ENCODE data around the gene HYI. TPM values are rescaled to one million over a fixed set of nuclear protein-coding genes. Genes with fewer than 3 reads are reported as not detected.

Gene HYI
- total RNA-seq, 1 donor from 2014 or later, result 43.2 TPM

- peaks cover 53% of the 10 kb centered on the region for H3K36me3 Mint-ChIP-seq (ENCODE audit: unreplicated experiment)
- H3K4me1 Mint-ChIP-seq (ENCODE audit: unreplicated experiment), result no peaks in the 10 kb centered on the region
- no peaks in the 10 kb centered on the region for H3K9me3 Mint-ChIP-seq (ENCODE audit: unreplicated experiment)
- DNase-seq (ENCODE audit: extremely low spot score, unreplicated experiment), result no peak
- H3K4me3 Mint-ChIP-seq (ENCODE audit: unreplicated experiment), result no peak overlapping the region
- H3K27me3 Mint-ChIP-seq (ENCODE audit: unreplicated experiment), result no peaks in the 10 kb centered on the region
- TF ChIP-seq, protein P1, sequence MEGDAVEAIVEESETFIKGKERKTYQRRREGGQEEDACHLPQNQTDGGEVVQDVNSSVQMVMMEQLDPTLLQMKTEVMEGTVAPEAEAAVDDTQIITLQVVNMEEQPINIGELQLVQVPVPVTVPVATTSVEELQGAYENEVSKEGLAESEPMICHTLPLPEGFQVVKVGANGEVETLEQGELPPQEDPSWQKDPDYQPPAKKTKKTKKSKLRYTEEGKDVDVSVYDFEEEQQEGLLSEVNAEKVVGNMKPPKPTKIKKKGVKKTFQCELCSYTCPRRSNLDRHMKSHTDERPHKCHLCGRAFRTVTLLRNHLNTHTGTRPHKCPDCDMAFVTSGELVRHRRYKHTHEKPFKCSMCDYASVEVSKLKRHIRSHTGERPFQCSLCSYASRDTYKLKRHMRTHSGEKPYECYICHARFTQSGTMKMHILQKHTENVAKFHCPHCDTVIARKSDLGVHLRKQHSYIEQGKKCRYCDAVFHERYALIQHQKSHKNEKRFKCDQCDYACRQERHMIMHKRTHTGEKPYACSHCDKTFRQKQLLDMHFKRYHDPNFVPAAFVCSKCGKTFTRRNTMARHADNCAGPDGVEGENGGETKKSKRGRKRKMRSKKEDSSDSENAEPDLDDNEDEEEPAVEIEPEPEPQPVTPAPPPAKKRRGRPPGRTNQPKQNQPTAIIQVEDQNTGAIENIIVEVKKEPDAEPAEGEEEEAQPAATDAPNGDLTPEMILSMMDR (IDR thresholded peaks at IDR 0.05), result no peak
- no peak overlapping the region for H3K27ac Mint-ChIP-seq (ENCODE audit: unreplicated experiment)
Measured at GRCh38 chr1:43427941-43428340, 25.8 kb downstream of the HYI start.

- TF ChIP-seq, protein P1 (IDR thresholded peaks at IDR 0.05), result no peak
- H3K27ac Mint-ChIP-seq (ENCODE audit: unreplicated experiment), result no peak overlapping the region
- H3K27me3 Mint-ChIP-seq (ENCODE audit: unreplicated experiment), result no peaks in the 10 kb centered on the region
- H3K4me3 Mint-ChIP-seq (ENCODE audit: unreplicated experiment), result no peak overlapping the region
- peaks cover 53% of the 10 kb centered on the region for H3K36me3 Mint-ChIP-seq (ENCODE audit: unreplicated experiment)
- no peak for DNase-seq (ENCODE audit: extremely low spot score, unreplicated experiment)
- no peaks in the 10 kb centered on the region for H3K4me1 Mint-ChIP-seq (ENCODE audit: unreplicated experiment)
- no peaks in the 10 kb centered on the region for H3K9me3 Mint-ChIP-seq (ENCODE audit: unreplicated experiment)
Measured at GRCh38 chr1:43427524-43427923, 26.2 kb downstream of the HYI start.

GRCh38 chr1:43426221-43426620 lies 27.5 kb downstream of the HYI start:
- DNase-seq (ENCODE audit: extremely low spot score, unreplicated experiment), result no peak
- H3K27me3 Mint-ChIP-seq (ENCODE audit: unreplicated experiment), result no peaks in the 10 kb centered on the region
- H3K4me3 Mint-ChIP-seq (ENCODE audit: unreplicated experiment), result no peak overlapping the region
- TF ChIP-seq, protein P1 (IDR thresholded peaks at IDR 0.05), result no peak
- H3K27ac Mint-ChIP-seq (ENCODE audit: unreplicated experiment), result no peak overlapping the region
- no peaks in the 10 kb centered on the region for H3K4me1 Mint-ChIP-seq (ENCODE audit: unreplicated experiment)
- no peaks in the 10 kb centered on the region for H3K9me3 Mint-ChIP-seq (ENCODE audit: unreplicated experiment)
- peaks cover 49% of the 10 kb centered on the region for H3K36me3 Mint-ChIP-seq (ENCODE audit: unreplicated experiment)

DNA sequence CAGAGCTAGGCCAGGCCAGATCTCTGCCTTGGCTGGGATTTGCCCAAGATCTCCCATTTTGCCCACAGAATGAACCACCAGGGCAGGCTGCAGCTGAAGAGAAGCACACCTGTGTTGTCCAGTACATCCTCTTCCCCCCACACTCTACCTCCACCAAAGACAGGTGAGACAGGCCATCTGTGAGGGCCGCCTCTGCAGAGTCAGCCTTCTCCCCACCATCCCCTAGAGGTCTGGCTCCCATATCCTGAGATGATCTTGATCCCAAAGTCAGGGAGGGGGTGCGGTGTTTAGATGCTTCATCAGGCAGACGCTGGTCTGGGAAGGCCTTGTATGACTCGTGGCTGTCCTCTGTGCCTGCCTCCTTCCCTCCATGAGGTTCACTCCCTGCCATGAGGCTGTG lies 28.7 kb downstream of the HYI start:
- H3K9me3 Mint-ChIP-seq (ENCODE audit: unreplicated experiment), result no peaks in the 10 kb centered on the region
- TF ChIP-seq, protein P1 (IDR thresholded peaks at IDR 0.05), result no peak
- DNase-seq (ENCODE audit: extremely low spot score, unreplicated experiment), result no peak
- no peak overlapping the region for H3K4me3 Mint-ChIP-seq (ENCODE audit: unreplicated experiment)
- H3K27ac Mint-ChIP-seq (ENCODE audit: unreplicated experiment), result no peak overlapping the region
- H3K36me3 Mint-ChIP-seq (ENCODE audit: unreplicated experiment), result peaks cover 43% of the 10 kb centered on the region
- no peaks in the 10 kb centered on the region for H3K4me1 Mint-ChIP-seq (ENCODE audit: unreplicated experiment)
- H3K27me3 Mint-ChIP-seq (ENCODE audit: unreplicated experiment), result no peaks in the 10 kb centered on the region

DNA sequence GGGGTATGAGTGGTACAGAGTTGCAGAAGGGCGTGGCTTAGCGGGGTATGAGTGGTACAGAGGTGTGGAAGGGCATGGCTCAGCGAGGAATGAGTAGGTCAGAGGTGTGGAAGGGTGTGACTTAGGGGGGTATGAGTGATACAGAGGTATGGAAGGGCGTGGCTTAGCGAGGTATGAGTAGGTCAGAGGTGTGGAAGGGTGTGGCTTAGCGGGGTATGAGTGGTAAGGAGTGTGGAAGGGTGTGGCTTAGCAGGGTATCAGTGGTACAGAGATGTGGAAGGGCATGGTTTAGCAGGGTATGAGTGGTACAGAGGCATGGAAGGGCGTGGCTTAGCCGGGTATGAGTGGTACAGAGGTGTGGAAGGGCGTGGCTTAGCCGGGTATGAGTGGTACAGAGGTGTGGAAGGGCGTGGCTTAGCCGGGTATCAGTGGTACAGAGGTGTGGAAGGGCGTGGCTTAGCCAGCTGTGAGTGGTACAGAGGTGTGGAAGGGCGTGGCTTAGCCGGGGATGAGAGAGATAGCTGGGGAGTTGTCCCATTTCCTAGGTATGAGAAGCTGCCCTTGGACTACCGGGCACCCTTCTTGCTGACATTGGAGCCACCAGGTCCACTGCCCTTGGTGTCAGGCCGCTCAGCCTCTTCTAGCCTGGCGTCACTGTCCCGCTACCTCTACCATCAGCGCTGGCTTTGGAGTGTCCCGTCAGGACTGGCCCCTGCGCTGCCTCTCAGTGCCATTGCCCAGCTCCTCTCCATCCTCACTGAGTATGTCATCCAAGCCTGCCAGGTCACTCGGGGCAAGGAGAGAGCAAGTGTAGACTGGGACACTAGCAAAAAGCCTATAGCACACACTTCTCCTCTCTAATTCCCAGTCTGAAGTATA lies 29.8 kb downstream of the HYI start:
- Mint-ChIP-seq H3K4me3 (ENCODE audit: unreplicated experiment) (no peak overlapping the region), H3K36me3 (ENCODE audit: unreplicated experiment) (peaks cover 43% of the 10 kb centered on the region), H3K27me3 (ENCODE audit: unreplicated experiment) (no peaks in the 10 kb centered on the region), H3K9me3 (ENCODE audit: unreplicated experiment) (no peaks in the 10 kb centered on the region), H3K4me1 (ENCODE audit: unreplicated experiment) (no peaks in the 10 kb centered on the region), H3K27ac (ENCODE audit: unreplicated experiment) (no peak overlapping the region)
- TF ChIP-seq, protein P1 (IDR thresholded peaks at IDR 0.05), result no peak
- no peak for DNase-seq (ENCODE audit: extremely low spot score, unreplicated experiment)
